Measurements from ENCODE around the gene SRSF1.
"Not testable (repeated sequence)": the region's sequence is repeated elsewhere in the genome, so short reads cannot be mapped to it uniquely, and the experiment has no call there.

The SRSF1 gene

GRCh38 chr17:57975044-57975443 lies 32.0 kb downstream of the SRSF1 start:
- TF ChIP-seq SPI1 (IDR thresholded peaks at IDR 0.05; ENCODE audit: low read depth, low read length) (no peak), TAF1 (IDR thresholded peaks at IDR 0.05; ENCODE audit: low read depth, low read length) (no peak), POU2F2 (IDR thresholded peaks at IDR 0.05; ENCODE audit: low read depth, low read length) (no peak), PAX5 (IDR thresholded peaks at IDR 0.05; ENCODE audit: insufficient read depth, low read length, severe bottlenecking) (no peak), POLR2A (IDR thresholded peaks at IDR 0.05; ENCODE audit: low read depth, low read length) (no peak), POLR2AphosphoS5 (IDR thresholded peaks at IDR 0.05; ENCODE audit: low read depth, low read length) (no peak)
- DNase-seq (ENCODE audit: insufficient read length, low spot score) (no peak), FAIRE-seq (no peak)

GRCh38 chr17:57974053-57974824 lies 32.8 kb downstream of the SRSF1 start:
- not testable (repeated sequence) for FAIRE-seq; DNase-seq (ENCODE audit: insufficient read length, low spot score)

GRCh38 chr17:57972151-57972550 lies 34.9 kb downstream of the SRSF1 start:
- FAIRE-seq: no peak
- no peak for TF ChIP-seq POLR2AphosphoS5 (IDR thresholded peaks at IDR 0.05; ENCODE audit: low read depth, low read length)
- TF ChIP-seq SPI1 (IDR thresholded peaks at IDR 0.05; ENCODE audit: low read depth, low read length): no peak
- TF ChIP-seq PAX5 (IDR thresholded peaks at IDR 0.05; ENCODE audit: insufficient read depth, low read length, severe bottlenecking): no peak
- no peak for TF ChIP-seq TAF1 (IDR thresholded peaks at IDR 0.05; ENCODE audit: low read depth, low read length)
- TF ChIP-seq POU2F2 (IDR thresholded peaks at IDR 0.05; ENCODE audit: low read depth, low read length): no peak
- TF ChIP-seq POLR2A (IDR thresholded peaks at IDR 0.05; ENCODE audit: low read depth, low read length): no peak

GRCh38 chr17:57971572-57971971 lies 35.5 kb downstream of the SRSF1 start:
- no peak for FAIRE-seq

More at GRCh38 chr17:57972151-57972550, 34.9 kb downstream of the SRSF1 start:
- no peak for DNase-seq (ENCODE audit: insufficient read length, low spot score)

GRCh38 chr17:57970710-57971109 lies 36.3 kb downstream of the SRSF1 start:
- TF ChIP-seq POU2F2 (IDR thresholded peaks at IDR 0.05; ENCODE audit: low read depth, low read length): no peak
- FAIRE-seq: no peak

More at GRCh38 chr17:57971572-57971971, 35.5 kb downstream of the SRSF1 start:
- no peak for DNase-seq (ENCODE audit: insufficient read length, low spot score)
- TF ChIP-seq TAF1 (IDR thresholded peaks at IDR 0.05; ENCODE audit: low read depth, low read length) (no peak), POU2F2 (IDR thresholded peaks at IDR 0.05; ENCODE audit: low read depth, low read length) (no peak), POLR2A (IDR thresholded peaks at IDR 0.05; ENCODE audit: low read depth, low read length) (no peak), SPI1 (IDR thresholded peaks at IDR 0.05; ENCODE audit: low read depth, low read length) (no peak), PAX5 (IDR thresholded peaks at IDR 0.05; ENCODE audit: insufficient read depth, low read length, severe bottlenecking) (no peak), POLR2AphosphoS5 (IDR thresholded peaks at IDR 0.05; ENCODE audit: low read depth, low read length) (no peak)

GRCh38 chr17:57968456-57968855 lies 38.6 kb downstream of the SRSF1 start:
- FAIRE-seq: no peak

More at GRCh38 chr17:57970710-57971109, 36.3 kb downstream of the SRSF1 start:
- DNase-seq (ENCODE audit: insufficient read length, low spot score): no peak

GRCh38 chr17:57966875-57967274 lies 40.2 kb downstream of the SRSF1 start:
- DNase-seq (ENCODE audit: insufficient read length, low spot score) (no peak), FAIRE-seq (no peak)
- no peak for TF ChIP-seq POLR2AphosphoS5 (IDR thresholded peaks at IDR 0.05; ENCODE audit: low read depth, low read length)
- no peak for TF ChIP-seq POLR2A (IDR thresholded peaks at IDR 0.05; ENCODE audit: low read depth, low read length)
- TF ChIP-seq PAX5 (IDR thresholded peaks at IDR 0.05; ENCODE audit: insufficient read depth, low read length, severe bottlenecking): no peak
- TF ChIP-seq SPI1 (IDR thresholded peaks at IDR 0.05; ENCODE audit: low read depth, low read length): no peak
- TF ChIP-seq POU2F2 (IDR thresholded peaks at IDR 0.05; ENCODE audit: low read depth, low read length): no peak
- TF ChIP-seq TAF1 (IDR thresholded peaks at IDR 0.05; ENCODE audit: low read depth, low read length): no peak

More at GRCh38 chr17:57968456-57968855, 38.6 kb downstream of the SRSF1 start:
- no peak for TF ChIP-seq POU2F2 (IDR thresholded peaks at IDR 0.05; ENCODE audit: low read depth, low read length)
- no peak for TF ChIP-seq PAX5 (IDR thresholded peaks at IDR 0.05; ENCODE audit: insufficient read depth, low read length, severe bottlenecking)
- TF ChIP-seq POLR2A (IDR thresholded peaks at IDR 0.05; ENCODE audit: low read depth, low read length): no peak
- no peak for TF ChIP-seq SPI1 (IDR thresholded peaks at IDR 0.05; ENCODE audit: low read depth, low read length)
- TF ChIP-seq TAF1 (IDR thresholded peaks at IDR 0.05; ENCODE audit: low read depth, low read length): no peak
- no peak for TF ChIP-seq POLR2AphosphoS5 (IDR thresholded peaks at IDR 0.05; ENCODE audit: low read depth, low read length)
- DNase-seq (ENCODE audit: insufficient read length, low spot score): no peak

- no peak for FAIRE-seq
- no peak for DNase-seq (ENCODE audit: insufficient read length, low spot score)
- TF ChIP-seq POLR2A (IDR thresholded peaks at IDR 0.05; ENCODE audit: low read depth, low read length) (no peak), POU2F2 (IDR thresholded peaks at IDR 0.05; ENCODE audit: low read depth, low read length) (no peak), TAF1 (IDR thresholded peaks at IDR 0.05; ENCODE audit: low read depth, low read length) (no peak), SPI1 (IDR thresholded peaks at IDR 0.05; ENCODE audit: low read depth, low read length) (no peak), PAX5 (IDR thresholded peaks at IDR 0.05; ENCODE audit: insufficient read depth, low read length, severe bottlenecking) (no peak), POLR2AphosphoS5 (IDR thresholded peaks at IDR 0.05; ENCODE audit: low read depth, low read length) (no peak)
These were observed 40.8 kb downstream of the SRSF1 start for GRCh38 chr17:57966246-57966645.

- DNase-seq (ENCODE audit: insufficient read length, low spot score): no peak
- TF ChIP-seq SPI1 (IDR thresholded peaks at IDR 0.05; ENCODE audit: low read depth, low read length) (no peak), POU2F2 (IDR thresholded peaks at IDR 0.05; ENCODE audit: low read depth, low read length) (no peak), POLR2AphosphoS5 (IDR thresholded peaks at IDR 0.05; ENCODE audit: low read depth, low read length) (no peak), PAX5 (IDR thresholded peaks at IDR 0.05; ENCODE audit: insufficient read depth, low read length, severe bottlenecking) (no peak), TAF1 (IDR thresholded peaks at IDR 0.05; ENCODE audit: low read depth, low read length) (no peak), POLR2A (IDR thresholded peaks at IDR 0.05; ENCODE audit: low read depth, low read length) (no peak)
- FAIRE-seq: no peak
These were observed 41.4 kb downstream of the SRSF1 start for GRCh38 chr17:57965521-57966160.

GRCh38 chr17:57963149-57963511 lies 43.9 kb downstream of the SRSF1 start:
- no peak for FAIRE-seq
- no peak for DNase-seq (ENCODE audit: insufficient read length, low spot score)
- TF ChIP-seq POLR2AphosphoS5 (IDR thresholded peaks at IDR 0.05; ENCODE audit: low read depth, low read length): no peak
- no peak for TF ChIP-seq TAF1 (IDR thresholded peaks at IDR 0.05; ENCODE audit: low read depth, low read length)
- TF ChIP-seq POU2F2 (IDR thresholded peaks at IDR 0.05; ENCODE audit: low read depth, low read length): no peak
- TF ChIP-seq PAX5 (IDR thresholded peaks at IDR 0.05; ENCODE audit: insufficient read depth, low read length, severe bottlenecking): no peak
- no peak for TF ChIP-seq SPI1 (IDR thresholded peaks at IDR 0.05; ENCODE audit: low read depth, low read length)
- no peak for TF ChIP-seq POLR2A (IDR thresholded peaks at IDR 0.05; ENCODE audit: low read depth, low read length)
